ENCODE data around the gene GFI1B. TPM values are rescaled to one million over a fixed set of nuclear protein-coding genes. Genes with fewer than 3 reads are reported as not detected.
A peak's percentile ranks its signal among the peaks of the same experiment; 100 is the strongest.

GFI1B gene
- total RNA-seq, 1 donor from 2014 or later = not detected

DNA sequence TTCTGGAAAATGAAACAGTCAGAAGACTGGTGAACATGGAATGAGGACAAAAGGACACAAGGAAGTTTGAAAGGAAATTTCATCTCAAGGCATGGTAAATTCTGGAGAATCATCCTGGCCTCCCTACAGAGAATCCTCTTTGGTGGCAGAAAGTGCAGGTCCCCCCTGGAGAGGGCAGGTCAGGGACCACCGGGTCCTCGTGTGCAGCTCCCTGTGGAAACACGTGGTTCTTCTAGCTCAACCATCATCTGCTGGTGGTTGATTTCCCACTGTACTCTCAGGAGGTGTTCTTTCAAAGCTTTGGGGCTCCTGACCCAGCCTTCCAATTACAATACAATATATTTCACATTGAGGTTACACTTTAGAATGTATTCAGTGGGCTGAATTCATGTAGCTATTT is 49.7 kb downstream of the GFI1B start:
- Mint-ChIP-seq H3K27ac (no peak overlapping the region), H3K4me1 (peaks cover 25% of the 10 kb centered on the region), H3K4me3 (peak overlapping the region; percentile 98), H3K27me3 (ENCODE audit: low read depth) (peaks cover 15% of the 10 kb centered on the region), H3K36me3 (peaks cover 8% of the 10 kb centered on the region), H3K9me3 (no peaks in the 10 kb centered on the region)
- no peak for DNase-seq (ENCODE audit: low spot score in 2 of 2, unreplicated experiment in 2 of 2)
- TF ChIP-seq, protein P1, sequence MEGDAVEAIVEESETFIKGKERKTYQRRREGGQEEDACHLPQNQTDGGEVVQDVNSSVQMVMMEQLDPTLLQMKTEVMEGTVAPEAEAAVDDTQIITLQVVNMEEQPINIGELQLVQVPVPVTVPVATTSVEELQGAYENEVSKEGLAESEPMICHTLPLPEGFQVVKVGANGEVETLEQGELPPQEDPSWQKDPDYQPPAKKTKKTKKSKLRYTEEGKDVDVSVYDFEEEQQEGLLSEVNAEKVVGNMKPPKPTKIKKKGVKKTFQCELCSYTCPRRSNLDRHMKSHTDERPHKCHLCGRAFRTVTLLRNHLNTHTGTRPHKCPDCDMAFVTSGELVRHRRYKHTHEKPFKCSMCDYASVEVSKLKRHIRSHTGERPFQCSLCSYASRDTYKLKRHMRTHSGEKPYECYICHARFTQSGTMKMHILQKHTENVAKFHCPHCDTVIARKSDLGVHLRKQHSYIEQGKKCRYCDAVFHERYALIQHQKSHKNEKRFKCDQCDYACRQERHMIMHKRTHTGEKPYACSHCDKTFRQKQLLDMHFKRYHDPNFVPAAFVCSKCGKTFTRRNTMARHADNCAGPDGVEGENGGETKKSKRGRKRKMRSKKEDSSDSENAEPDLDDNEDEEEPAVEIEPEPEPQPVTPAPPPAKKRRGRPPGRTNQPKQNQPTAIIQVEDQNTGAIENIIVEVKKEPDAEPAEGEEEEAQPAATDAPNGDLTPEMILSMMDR (IDR thresholded peaks at IDR 0.05; ENCODE audit: unreplicated experiment) = no peak

DNA sequence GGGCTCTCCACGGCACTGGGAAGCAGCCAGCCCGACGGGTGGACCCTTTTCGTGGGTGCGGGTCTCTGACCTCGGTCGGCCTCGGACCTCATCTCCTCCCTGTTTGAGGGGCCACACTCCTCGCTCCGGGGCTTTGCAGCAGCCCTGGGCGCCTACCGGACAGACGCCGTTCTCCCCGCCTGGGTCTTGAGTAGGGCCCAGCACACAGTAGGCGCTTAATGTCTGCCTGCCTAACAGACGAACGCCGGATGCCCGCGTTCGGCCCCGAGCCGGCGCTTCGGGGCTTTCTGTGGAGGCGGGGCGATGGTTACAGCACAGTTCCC is 51.5 kb downstream of the GFI1B start:
- DNase-seq (ENCODE audit: low spot score in 2 of 2, unreplicated experiment in 2 of 2) = no peak
- TF ChIP-seq, protein P1 (IDR thresholded peaks at IDR 0.05; ENCODE audit: unreplicated experiment) = no peak
- H3K36me3 Mint-ChIP-seq = peaks cover 14% of the 10 kb centered on the region
- H3K9me3 Mint-ChIP-seq = no peaks in the 10 kb centered on the region
- peak overlapping the region; percentile 98 for H3K4me3 Mint-ChIP-seq
- H3K4me1 Mint-ChIP-seq = peaks cover 25% of the 10 kb centered on the region
- H3K27me3 Mint-ChIP-seq (ENCODE audit: low read depth) = peaks cover 13% of the 10 kb centered on the region
- peak overlapping the region; percentile 99 for H3K27ac Mint-ChIP-seq

DNA sequence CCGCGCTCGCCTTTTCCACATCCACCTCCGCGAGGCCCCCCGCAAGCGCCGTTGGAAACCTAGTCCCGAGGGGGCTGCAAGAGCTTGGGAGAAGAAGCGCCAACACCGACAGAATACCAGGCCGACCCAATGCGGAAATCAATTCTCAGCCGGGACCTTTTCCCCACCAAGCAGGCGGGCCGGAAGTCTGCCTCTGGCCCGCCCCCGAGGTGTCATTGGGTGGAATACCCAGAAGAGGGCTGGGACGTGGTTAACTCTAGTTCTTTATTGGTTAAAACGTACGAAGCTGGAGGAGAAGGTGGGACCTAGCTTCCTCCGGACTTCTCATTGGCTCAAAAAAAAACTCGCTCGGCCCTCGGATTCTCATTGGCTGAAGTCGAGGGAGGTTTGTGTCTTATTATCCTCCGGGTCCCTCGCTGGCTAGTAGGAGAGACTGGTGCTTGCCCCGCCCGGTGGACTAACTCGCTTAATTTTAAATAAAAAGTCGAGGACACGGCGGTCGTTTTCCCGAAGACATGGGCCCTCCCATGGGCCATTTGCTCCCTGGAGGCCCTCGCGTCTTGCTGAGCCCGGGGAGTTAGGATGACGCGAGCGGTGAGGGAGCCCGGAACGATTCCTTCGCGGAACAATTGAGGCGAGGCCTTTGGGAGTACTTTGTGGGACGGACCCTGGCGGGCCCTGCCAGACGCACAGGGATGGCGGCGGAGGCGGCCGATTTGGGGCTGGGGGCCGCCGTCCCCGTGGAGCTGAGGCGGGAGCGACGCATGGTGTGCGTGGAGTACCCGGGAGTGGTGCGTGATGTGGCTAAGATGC is 52.0 kb downstream of the GFI1B start, which contains the start of gene GTF3C5:
GTF3C5 (plus strand) TSS at position 681 of the 813 bp plus-strand sequence; CDS start at position 696, 15 bp downstream.
- H3K27ac Mint-ChIP-seq = peak within 1 kb of the TSS; percentile 99
- peak; percentile 85 to 89 for DNase-seq (ENCODE audit: low spot score in 2 of 2, unreplicated experiment in 2 of 2)
- H3K27me3 Mint-ChIP-seq (ENCODE audit: low read depth) = peaks cover 12% of the 10 kb centered on the region
- TF ChIP-seq, protein P1 (IDR thresholded peaks at IDR 0.05; ENCODE audit: unreplicated experiment) = no peak
- no peaks in the 10 kb centered on the region for H3K9me3 Mint-ChIP-seq
- peaks cover 25% of the 10 kb centered on the region for H3K4me1 Mint-ChIP-seq
- peak within 1 kb of the TSS; percentile 98 for H3K4me3 Mint-ChIP-seq
- H3K36me3 Mint-ChIP-seq = peaks cover 14% of the 10 kb centered on the region

DNA sequence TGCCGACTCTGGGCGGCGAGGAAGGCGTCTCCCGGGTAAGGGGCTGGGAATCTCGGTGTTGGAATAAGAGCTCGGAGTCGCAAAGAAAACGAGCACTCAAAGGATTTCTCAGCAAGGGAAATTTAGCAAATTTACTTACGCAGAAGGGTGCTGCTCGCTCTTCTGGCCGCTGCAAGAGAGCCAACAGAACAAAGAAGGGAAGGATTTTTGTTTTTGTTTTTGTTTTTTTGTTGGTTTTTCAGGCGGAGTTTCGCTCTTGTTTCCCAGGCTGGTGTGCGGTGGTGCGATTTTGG is 52.6 kb downstream of the GFI1B start:
- H3K9me3 Mint-ChIP-seq = no peaks in the 10 kb centered on the region
- H3K27me3 Mint-ChIP-seq (ENCODE audit: low read depth) = peaks cover 7% of the 10 kb centered on the region
- DNase-seq (ENCODE audit: low spot score in 2 of 2, unreplicated experiment in 2 of 2) = no peak
- TF ChIP-seq, protein P1 (IDR thresholded peaks at IDR 0.05; ENCODE audit: unreplicated experiment) = no peak
- H3K4me3 Mint-ChIP-seq = peak overlapping the region; percentile 98
- H3K4me1 Mint-ChIP-seq = peaks cover 25% of the 10 kb centered on the region
- peaks cover 17% of the 10 kb centered on the region for H3K36me3 Mint-ChIP-seq
- peak overlapping the region; percentile 99 for H3K27ac Mint-ChIP-seq

DNA sequence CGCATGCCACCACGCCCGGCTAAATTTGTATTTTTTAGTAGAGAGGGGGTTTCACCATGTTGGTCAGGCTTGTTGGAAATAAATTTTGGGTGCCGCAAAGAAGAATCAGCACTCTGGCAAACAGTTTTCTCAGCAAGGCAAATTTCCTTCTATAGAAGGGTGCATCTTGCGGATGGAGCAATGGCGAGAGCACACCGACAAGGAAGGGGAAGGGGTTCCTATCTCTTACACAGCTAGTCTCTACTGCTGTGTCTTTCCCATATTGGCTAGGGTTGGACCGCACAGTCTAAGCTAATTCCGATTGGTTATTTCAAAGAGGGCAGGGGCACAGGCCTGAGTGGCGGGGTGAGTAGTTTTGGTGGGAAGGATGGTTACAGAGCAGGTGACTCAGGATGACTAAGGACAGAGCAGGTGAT is 53.0 kb downstream of the GFI1B start:
- Mint-ChIP-seq H3K27ac (peak overlapping the region; percentile 99), H3K27me3 (ENCODE audit: low read depth) (peaks cover 3% of the 10 kb centered on the region), H3K9me3 (no peaks in the 10 kb centered on the region), H3K36me3 (peaks cover 21% of the 10 kb centered on the region), H3K4me1 (peaks cover 25% of the 10 kb centered on the region), H3K4me3 (peak overlapping the region; percentile 98)
- TF ChIP-seq, protein P1 (IDR thresholded peaks at IDR 0.05; ENCODE audit: unreplicated experiment) = no peak
- no peak for DNase-seq (ENCODE audit: low spot score in 2 of 2, unreplicated experiment in 2 of 2)

Data from mesothelial cell of epicardium (in vitro differentiated cells).